ENCODE results near the gene FGR.
"Not testable (repeated sequence)": the region's sequence is repeated elsewhere in the genome, so short reads cannot be mapped to it uniquely, and the experiment has no call there.

The FGR gene

GRCh38 chr1:27634177-27634984 lies 604 bp downstream of the FGR start:
- DNase-seq = no peak

DNA sequence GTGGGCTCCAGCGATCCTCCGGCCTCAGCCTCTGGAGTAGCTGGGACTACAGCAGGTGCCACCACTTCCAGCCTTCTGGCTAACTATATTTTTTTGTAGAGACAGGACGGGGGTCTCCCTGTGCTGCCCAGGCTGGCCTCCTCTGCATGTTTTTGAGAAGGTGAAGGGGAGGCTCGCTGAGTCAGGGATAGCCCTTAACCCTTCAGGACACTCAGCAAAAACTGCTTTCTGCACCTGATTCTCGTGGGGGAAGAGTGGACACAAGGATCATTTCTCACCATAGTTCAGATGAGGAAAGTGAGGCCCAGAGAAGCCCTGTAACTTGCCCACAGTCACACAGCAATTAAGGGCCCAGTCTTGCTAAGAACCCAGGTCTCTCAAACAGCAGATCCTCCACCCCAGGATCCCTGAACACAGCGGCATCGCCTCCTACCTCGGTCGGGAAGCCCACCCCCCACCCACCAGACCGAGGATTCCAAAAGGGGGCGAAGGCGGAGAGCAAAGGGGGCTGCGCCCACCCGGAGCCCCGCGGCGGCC lies 1.3 kb downstream of the FGR start:
- DNase-seq = no peak

GRCh38 chr1:27633298-27633610 lies 1.7 kb downstream of the FGR start:
- DNase-seq = no peak

- DNase-seq = no peak
Measured at GRCh38 chr1:27632387-27633297, 2.3 kb downstream of the FGR start.

DNA sequence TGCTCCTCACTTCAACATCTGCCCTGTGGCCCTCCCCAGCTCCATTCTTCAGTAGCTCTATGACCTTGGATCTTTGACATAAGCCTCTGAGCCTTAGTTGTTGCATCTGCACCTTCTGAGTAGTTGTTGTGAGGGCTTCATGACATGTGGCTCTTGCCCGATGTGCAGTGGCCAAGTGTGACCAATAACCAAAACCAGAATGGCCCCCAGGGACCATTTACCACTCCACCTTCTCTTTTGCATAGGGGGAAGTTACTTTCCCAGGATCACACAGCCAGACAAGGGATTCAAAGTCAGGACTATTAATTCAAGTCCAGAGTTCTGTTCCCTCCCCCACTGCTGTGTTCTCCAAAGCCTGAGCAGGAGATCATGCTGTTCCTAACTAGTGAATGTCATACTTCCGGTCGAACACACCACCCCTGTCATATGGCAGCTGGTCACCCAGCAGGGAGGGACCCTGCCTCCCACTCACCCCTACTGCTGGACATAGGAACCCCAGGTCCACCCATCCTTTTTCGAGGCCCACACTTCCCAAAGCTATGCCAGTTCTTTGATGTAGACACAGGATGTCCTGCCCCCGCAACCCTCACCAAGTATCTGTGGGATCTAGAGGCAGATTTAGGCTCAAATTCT lies 4.0 kb downstream of the FGR start:
- DNase-seq = no peak

DNA sequence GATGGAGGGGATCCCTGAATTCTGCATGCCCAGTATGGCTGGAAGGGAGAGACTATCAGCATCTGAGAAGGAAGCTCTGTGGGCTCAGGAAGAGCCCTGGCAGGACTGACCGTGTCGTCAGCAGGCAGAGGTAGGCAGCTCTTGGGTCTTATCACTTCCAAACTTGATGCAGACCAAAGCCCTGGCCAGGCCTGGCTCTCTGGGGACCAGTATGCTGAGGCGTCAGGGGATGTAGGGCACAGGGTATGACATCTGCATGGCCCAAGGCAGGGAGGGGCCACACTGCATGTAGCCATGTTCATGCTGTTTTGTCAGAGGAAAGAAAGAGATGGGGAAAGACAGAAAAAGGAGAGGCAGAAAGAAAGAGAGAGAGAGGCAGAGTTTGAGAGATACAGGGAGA lies 6.3 kb downstream of the FGR start:
- no peak for DNase-seq

- not testable (repeated sequence) for DNase-seq
Measured at GRCh38 chr1:27627733-27628132, 7.3 kb downstream of the FGR start.

DNA sequence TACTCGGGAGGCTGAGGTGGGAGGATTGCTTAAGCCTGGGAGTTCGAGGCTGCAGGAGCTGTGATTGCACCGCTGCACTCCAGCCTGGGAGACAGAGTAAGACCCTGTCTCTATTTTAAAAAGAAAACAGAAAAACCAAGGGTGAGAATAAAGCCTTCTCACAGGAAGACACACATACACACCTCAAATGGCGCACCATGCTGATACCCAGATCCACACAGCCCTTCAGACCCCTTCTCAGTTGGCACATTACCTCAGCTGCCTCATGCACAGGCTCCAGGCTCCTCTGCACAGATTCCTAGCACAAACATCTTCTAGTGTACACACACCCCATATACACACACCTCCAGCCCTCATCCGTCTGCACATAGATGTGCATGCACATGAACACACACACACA lies 7.9 kb downstream of the FGR start:
- DNase-seq = no peak

- DNase-seq = no peak
Measured at GRCh38 chr1:27626031-27626935, 8.7 kb downstream of the FGR start.

DNA sequence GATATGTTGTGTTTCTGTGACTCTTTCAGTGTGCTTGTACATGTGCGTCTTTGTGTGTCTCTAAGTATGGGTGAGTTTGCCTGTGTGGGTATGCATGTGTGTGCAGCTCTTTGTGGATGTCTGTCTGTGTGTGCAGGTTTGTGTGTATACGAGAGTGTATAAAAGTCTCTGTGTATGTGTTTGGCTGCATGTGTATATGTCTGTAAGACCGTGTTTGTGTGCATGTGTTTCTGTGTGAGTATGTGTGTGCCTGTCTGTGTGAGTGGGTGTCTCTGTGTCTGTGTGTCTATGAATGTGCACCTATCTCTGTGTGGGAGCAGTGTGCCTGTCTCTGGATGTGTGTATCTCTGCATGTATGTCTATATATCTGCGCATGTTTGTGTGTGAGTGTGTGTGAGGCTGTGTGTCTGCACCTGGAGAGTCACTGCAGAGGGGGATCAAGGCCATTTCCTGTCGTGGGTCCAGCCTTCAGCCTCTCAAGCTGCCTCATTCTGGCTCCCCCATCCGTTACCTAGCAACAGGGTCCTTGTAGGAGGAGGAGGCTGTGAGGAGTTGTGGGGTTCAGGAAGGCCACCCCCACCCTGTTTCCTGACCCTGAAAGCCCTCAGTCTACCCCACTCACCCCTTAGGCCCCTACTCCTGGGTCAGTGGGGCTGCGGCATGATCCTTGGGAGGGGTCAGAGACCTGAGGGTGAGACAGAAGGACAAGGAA lies 10.4 kb downstream of the FGR start:
- no peak for DNase-seq

DNA sequence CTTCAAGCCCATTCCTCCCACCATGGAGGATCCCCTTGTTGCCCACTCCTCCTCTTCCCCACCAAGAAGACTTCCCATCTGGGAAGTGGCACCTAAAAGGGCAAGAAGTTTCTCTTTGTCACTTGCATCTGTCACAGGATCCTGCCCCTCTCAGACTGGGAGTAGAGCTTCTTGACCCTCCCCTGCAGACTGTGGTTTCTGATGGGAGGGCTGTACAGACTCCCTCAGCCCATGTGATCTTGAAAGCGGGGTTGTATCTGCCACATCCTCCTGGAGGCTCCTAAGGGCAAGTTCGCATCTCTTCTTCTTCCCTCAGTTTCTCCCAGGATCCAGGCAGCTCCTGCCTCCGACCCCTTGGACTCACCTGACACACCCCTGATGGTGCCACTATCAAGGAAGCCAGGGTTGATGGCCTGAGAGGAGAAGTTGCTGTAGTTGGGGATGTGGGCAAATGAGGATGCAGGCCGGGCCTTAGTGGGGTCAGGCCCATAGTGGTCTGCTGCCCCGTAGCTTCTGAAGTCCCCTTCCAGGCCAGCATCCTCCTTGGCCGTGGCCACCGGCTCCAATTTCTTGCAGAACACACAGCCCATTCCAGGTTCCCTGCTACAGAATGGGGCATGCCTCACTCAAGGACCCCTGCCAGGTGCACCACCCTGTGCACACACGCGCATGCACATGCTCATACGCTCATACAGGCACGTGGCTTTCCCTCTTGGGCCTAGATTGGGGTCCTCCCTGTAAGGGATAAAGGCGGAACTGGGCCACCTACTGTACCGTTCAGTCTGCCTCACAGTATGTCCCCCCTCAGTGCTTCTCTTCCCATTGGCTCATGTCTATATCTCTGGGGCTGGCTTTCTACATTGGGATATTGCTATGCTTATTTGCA lies 11.4 kb downstream of the FGR start:
- no peak for DNase-seq

GRCh38 chr1:27622828-27623227 lies 12.2 kb downstream of the FGR start:
- DNase-seq = no peak

DNA sequence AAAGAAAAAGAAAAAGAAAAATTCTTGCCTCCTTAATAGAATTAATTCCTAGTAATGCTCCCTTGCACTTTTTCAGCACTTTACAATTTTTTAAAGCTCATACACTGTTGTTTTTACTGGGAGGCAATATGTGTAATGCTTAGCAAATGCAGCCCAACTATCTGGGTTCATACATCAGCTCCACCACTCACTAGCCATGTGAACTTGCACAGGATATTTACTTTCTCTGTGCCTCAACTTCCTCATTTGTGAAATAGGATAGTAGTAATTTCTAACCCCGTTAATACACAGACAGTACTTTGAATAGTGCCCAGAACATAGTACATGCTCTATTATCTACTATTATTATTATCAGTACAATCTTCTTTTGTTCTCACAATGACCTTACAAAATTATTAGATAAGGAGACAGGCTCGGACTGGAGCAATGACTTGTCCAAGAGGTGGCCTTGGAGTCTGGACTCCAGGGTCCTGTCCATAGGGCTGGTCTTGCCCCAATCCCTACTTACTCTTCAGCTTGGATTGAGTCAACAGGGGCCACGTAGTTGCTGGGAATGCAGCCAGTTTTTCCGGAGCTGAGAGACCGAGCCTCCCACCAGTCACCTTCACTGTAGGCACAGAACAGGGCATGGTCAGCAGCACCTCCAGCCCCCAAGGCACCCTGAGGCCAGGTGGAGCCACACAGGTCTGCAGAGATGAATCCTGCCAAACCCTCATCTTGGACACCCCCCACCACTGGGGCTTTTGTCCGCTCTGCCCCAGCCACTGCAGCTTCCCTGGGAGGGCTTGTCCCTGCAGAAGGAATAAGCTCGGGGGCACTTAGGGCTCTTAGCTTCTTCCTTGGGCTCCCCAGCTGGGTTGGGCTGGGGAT lies 13.7 kb downstream of the FGR start:
- DNase-seq = no peak

- DNase-seq = not testable (repeated sequence)
Measured at GRCh38 chr1:27619782-27620438, 15.1 kb downstream of the FGR start.

DNA sequence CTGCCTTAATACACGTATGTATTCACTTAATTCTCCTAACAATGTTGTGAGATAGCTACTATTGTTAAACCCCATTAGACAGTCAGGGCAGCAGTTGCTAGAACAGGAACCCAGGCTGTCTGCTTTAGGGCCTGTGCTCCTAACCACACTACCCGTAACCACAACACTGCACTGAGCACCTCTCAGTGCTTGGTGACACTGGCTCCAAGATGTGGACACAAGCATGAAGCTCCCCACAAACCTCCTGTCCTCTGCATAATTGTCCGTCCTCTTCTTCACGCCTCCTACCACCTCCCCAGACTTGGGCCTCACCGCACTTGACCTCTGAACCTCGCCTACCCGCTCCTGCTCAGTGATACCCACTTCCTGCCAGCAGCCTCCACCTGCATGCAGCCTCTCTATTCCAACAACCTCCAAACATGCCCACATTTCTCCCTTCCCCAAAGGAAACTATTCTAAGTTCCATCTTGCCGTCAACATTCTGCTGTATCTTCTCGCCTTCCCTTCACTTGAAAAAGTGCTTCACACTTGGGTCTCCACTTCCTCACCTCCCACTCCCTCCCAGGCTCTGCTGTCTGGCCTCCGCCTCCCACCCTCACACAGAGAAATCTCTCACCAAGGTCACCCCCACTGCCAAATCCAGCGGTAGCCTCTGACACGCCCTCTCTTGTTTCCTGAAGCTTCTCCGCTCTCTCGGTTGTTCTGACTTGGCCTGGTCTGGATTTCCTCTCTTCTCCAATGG lies 16.5 kb downstream of the FGR start:
- no peak for DNase-seq

- DNase-seq = no peak
Measured at GRCh38 chr1:27617420-27617819, 17.6 kb downstream of the FGR start.

GRCh38 chr1:27616441-27616840 lies 18.5 kb downstream of the FGR start:
- no peak for DNase-seq

Measured in fibroblast of skin of right quadriceps (primary cell).